Activated T-helper 17 cell treated with anti-CD3 and anti-CD28 coated beads, Interleukin-2, amount 50 U/mL, for 72 hours (primary cell): Measurements from ENCODE around the gene SLC33A1. TPM values are rescaled to one million over a fixed set of nuclear protein-coding genes. Genes with fewer than 3 reads are reported as not detected.

ENCODE experiments used
- ATAC-seq: fragments of 150-1000 bp; cut with Tn5 transposase; replicated peaks from 2 replicates; pipeline ENCODE4 v1.10.0; 2021; ENCODE audit warnings: mild to moderate bottlenecking, moderate library complexity
- H3K27ac Mint-ChIP-seq: one replicate; pipeline ENCODE4 v1.8.0; 2022; ENCODE audit warnings: mixed read lengths
- H3K27me3 Mint-ChIP-seq: one replicate; pipeline ENCODE4 v1.8.0; 2022; ENCODE audit warnings: mixed read lengths
- H3K36me3 Mint-ChIP-seq: one replicate; pipeline ENCODE4 v1.8.0; 2022; ENCODE audit warnings: low read depth, mild to moderate bottlenecking, mixed read lengths
- H3K4me1 Mint-ChIP-seq: one replicate; pipeline ENCODE4 v1.8.0; 2022; ENCODE audit warnings: mixed read lengths
- H3K4me3 Mint-ChIP-seq: one replicate; pipeline ENCODE4 v1.8.0; 2022; ENCODE audit warnings: mild to moderate bottlenecking, mixed read lengths
- H3K9me3 Mint-ChIP-seq: one replicate; pipeline ENCODE4 v1.8.0; 2022; ENCODE audit warnings: mixed read lengths
- total RNA-seq, 2 donors: library from RNA; stranded (reverse); gene quantifications; one replicate each; pipeline ENCODE4 v1.2.3, GENCODE V29; 2022

Gene SLC33A1
- total RNA-seq, 2 donors from 2014 or later = 21.5 to 23.2 TPM

- H3K9me3 Mint-ChIP-seq = no peaks in the 10 kb centered on the region
- peaks cover 10% of the 10 kb centered on the region for H3K4me1 Mint-ChIP-seq
- no peak for ATAC-seq
- peaks cover 35% of the 10 kb centered on the region for H3K36me3 Mint-ChIP-seq
- no peak overlapping the region for H3K27ac Mint-ChIP-seq
- no peaks in the 10 kb centered on the region for H3K27me3 Mint-ChIP-seq
- no peak overlapping the region for H3K4me3 Mint-ChIP-seq
Observed at GRCh38 chr3:155790272-155790925, 63.8 kb downstream of the SLC33A1 start.

GRCh38 chr3:155785662-155786295 is 68.4 kb downstream of the SLC33A1 start:
- no peak for ATAC-seq

GRCh38 chr3:155782390-155782953 is 71.8 kb downstream of the SLC33A1 start:
- Mint-ChIP-seq H3K36me3 (peaks cover 36% of the 10 kb centered on the region), H3K4me3 (no peak overlapping the region), H3K27me3 (no peaks in the 10 kb centered on the region), H3K4me1 (peaks cover 7% of the 10 kb centered on the region), H3K9me3 (peaks cover 5% of the 10 kb centered on the region), H3K27ac (no peak overlapping the region)
- no peak for ATAC-seq

More at GRCh38 chr3:155785662-155786295, 68.4 kb downstream of the SLC33A1 start:
- Mint-ChIP-seq H3K4me3 (no peak overlapping the region), H3K4me1 (peaks cover 7% of the 10 kb centered on the region), H3K27me3 (no peaks in the 10 kb centered on the region), H3K9me3 (peaks cover 5% of the 10 kb centered on the region), H3K27ac (peak overlapping the region; percentile 5), H3K36me3 (peaks cover 23% of the 10 kb centered on the region)

GRCh38 chr3:155780291-155780690 is 73.9 kb downstream of the SLC33A1 start:
- peaks cover 5% of the 10 kb centered on the region for H3K9me3 Mint-ChIP-seq
- H3K4me1 Mint-ChIP-seq = peaks cover under 1% of the 10 kb centered on the region
- no peak overlapping the region for H3K4me3 Mint-ChIP-seq
- no peak overlapping the region for H3K27ac Mint-ChIP-seq
- no peak for ATAC-seq
- no peaks in the 10 kb centered on the region for H3K27me3 Mint-ChIP-seq
- H3K36me3 Mint-ChIP-seq = peaks cover 37% of the 10 kb centered on the region

GRCh38 chr3:155778462-155778861 is 75.8 kb downstream of the SLC33A1 start:
- no peak overlapping the region for H3K27ac Mint-ChIP-seq
- H3K27me3 Mint-ChIP-seq = no peaks in the 10 kb centered on the region
- no peak for ATAC-seq
- H3K4me1 Mint-ChIP-seq = no peaks in the 10 kb centered on the region
- peaks cover 5% of the 10 kb centered on the region for H3K9me3 Mint-ChIP-seq
- no peak overlapping the region for H3K4me3 Mint-ChIP-seq
- H3K36me3 Mint-ChIP-seq = peaks cover 51% of the 10 kb centered on the region

- H3K9me3 Mint-ChIP-seq = no peaks in the 10 kb centered on the region
- H3K36me3 Mint-ChIP-seq = peaks cover 15% of the 10 kb centered on the region
Observed at GRCh38 chr3:155772801-155773200, 81.4 kb downstream of the SLC33A1 start.

GRCh38 chr3:155771126-155771525 is 83.1 kb downstream of the SLC33A1 start:
- no peak overlapping the region for H3K4me3 Mint-ChIP-seq
- no peak overlapping the region for H3K27ac Mint-ChIP-seq
- no peaks in the 10 kb centered on the region for H3K9me3 Mint-ChIP-seq
- peaks cover 15% of the 10 kb centered on the region for H3K36me3 Mint-ChIP-seq
- H3K27me3 Mint-ChIP-seq = no peaks in the 10 kb centered on the region
- H3K4me1 Mint-ChIP-seq = no peaks in the 10 kb centered on the region
- no peak for ATAC-seq

More at GRCh38 chr3:155772801-155773200, 81.4 kb downstream of the SLC33A1 start:
- Mint-ChIP-seq H3K27me3 (no peaks in the 10 kb centered on the region), H3K27ac (no peak overlapping the region), H3K4me3 (no peak overlapping the region), H3K4me1 (no peaks in the 10 kb centered on the region)
- no peak for ATAC-seq

Other genes starting within 250 kb of the SLC33A1 start
- gene PLCH1, start 109.4 kb downstream of the SLC33A1 start, total RNA-seq = under 1 TPM in 1 of 2 donors, not detected in 1; 0.24 TPM
- gene C3orf33, start 48.1 kb downstream of the SLC33A1 start, total RNA-seq = 1 to 10 TPM in 1 of 2 donors, under 1 TPM in 1; 0.98 to 1.8 TPM
- gene GMPS, start 16.2 kb upstream of the SLC33A1 start, total RNA-seq = 100 to 1,000 TPM in 1 of 2 donors, 10 to 100 TPM in 1; 83.5 to 113 TPM